DOHH2 (cell line): ENCODE measurements around the gene DFFB.

Source experiments
- H3F3A ChIP-seq: fragments of 200-600 bp; sonication (generic), shearing (Covaris generic); 2 replicates; pipeline ENCODE4 v1.6.0; 2016; ENCODE audit warnings: antibody characterized with exemption, mild to moderate bottlenecking; ENCODE audit not compliant: control insufficient read depth, insufficient read depth
- H3K27ac ChIP-seq: fragments of 200-600 bp; sonication (generic); 2 replicates; pipeline ENCODE4 v1.5.1; 2014; ENCODE audit warnings: low read depth, mild to moderate bottlenecking, low read length, moderate library complexity
- H3K27me3 ChIP-seq: fragments of 200-600 bp; sonication (generic); 2 replicates; pipeline ENCODE4 v1.6.1; 2014; ENCODE audit warnings: mild to moderate bottlenecking, low read length, mixed read lengths; ENCODE audit not compliant: control insufficient read depth
- H3K36me3 ChIP-seq: fragments of 200-600 bp; sonication (generic); 2 replicates; pipeline ENCODE4 v1.6.1; 2014; ENCODE audit warnings: mild to moderate bottlenecking, low read length, moderate library complexity, mixed read lengths; ENCODE audit not compliant: control insufficient read depth
- H3K4me1 ChIP-seq: fragments of 200-600 bp; sonication (generic); 2 replicates; pipeline ENCODE4 v1.6.1; 2014; ENCODE audit warnings: mild to moderate bottlenecking, low read length, mixed read lengths; ENCODE audit not compliant: control insufficient read depth
- H3K4me2 ChIP-seq: fragments of 200-600 bp; sonication (generic); 2 replicates; pipeline ENCODE4 v1.6.0; 2014; ENCODE audit warnings: mild to moderate bottlenecking, low read length, moderate library complexity
- H3K4me3 ChIP-seq: fragments of 200-600 bp; sonication (generic); 2 replicates; pipeline ENCODE4 v1.5.1; 2014; ENCODE audit warnings: mild to moderate bottlenecking, low read length, mixed read lengths
- H3K79me2 ChIP-seq: fragments of 200-600 bp; sonication (generic); 2 replicates; pipeline ENCODE4 v1.6.1; 2014; ENCODE audit warnings: mild to moderate bottlenecking, low read length, mixed read lengths; ENCODE audit not compliant: control insufficient read depth
- H3K9me2 ChIP-seq: fragments of 200-600 bp; sonication (generic); replicated peaks from 2 replicates; pipeline ENCODE4 v1.6.1; 2014; ENCODE audit warnings: mild to moderate bottlenecking, low read length, mixed read lengths; ENCODE audit not compliant: control insufficient read depth
- H3K9me3 ChIP-seq: fragments of 200-600 bp; sonication (generic); 2 replicates; pipeline ENCODE4 v1.6.1; 2014; ENCODE audit warnings: antibody characterized with exemption, low read length, mixed read lengths; ENCODE audit not compliant: control insufficient read depth, insufficient read depth
- H4K20me1 ChIP-seq: fragments of 200-600 bp; sonication (generic); 2 replicates; pipeline ENCODE4 v1.6.0; 2014; ENCODE audit warnings: low read depth, mild to moderate bottlenecking, antibody characterized with exemption, low read length, moderate library complexity; ENCODE audit not compliant: control insufficient read depth, insufficient read depth
- EZH2phosphoT487 ChIP-seq: fragments of 200-600 bp; sonication (generic); IDR thresholded peaks from 2 replicates; pipeline ENCODE4 v1.6.1; 2017; ENCODE audit warnings: borderline replicate concordance, mild to moderate bottlenecking, antibody characterized with exemption, low read length, moderate library complexity, mixed read lengths
- TF ChIP-seq, protein P1 (sequence below): fragments of 200-600 bp; sonication (generic); IDR thresholded peaks from one replicate; pipeline ENCODE4 v1.5.1; 2014; ENCODE audit warnings: antibody characterized with exemption, mild to moderate bottlenecking, low read depth, low read length; ENCODE audit not compliant: poor library complexity, severe bottlenecking

Gene DFFB

DNA sequence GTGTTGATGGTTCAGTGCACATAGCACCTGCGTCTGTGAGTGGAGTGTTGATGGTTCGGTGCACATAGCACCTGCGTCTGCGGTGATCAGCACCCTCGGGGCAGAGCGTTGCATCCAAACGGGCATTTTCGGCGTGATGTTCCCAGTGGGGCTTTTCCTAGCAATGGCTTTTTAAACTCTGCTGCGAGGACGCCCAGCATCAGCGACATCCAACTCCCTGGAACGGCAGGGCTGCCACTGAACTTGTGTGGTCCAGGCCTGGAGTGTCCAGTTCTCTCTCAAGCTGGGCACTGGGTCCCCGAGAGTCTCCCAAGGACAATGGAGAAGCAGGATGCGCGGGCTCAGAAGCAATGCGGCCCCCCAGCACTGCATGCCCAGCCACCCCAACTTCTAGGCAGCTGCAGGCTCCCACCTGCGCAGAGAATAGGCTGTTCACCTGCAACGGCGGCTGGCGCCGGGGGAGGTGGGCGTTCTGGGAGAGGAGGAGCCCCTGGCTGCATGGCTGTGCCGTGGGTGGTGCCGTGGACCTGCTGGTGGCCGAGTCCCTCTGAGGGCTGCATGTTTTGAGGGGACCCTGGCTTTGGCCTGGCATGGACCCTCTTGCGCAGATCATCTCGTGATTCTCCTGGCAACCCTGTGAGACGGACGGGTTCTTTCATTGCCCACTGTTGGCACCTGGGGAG lies 52.9 kb downstream of the DFFB start:
- no peaks in the 10 kb centered on the region for H3K9me3 ChIP-seq
- H3K79me2 ChIP-seq, result peaks cover 52% of the 10 kb centered on the region
- H3K27me3 ChIP-seq, result no peaks in the 10 kb centered on the region
- peak overlapping the region; percentile 96 for H3K27ac ChIP-seq
- TF ChIP-seq, protein P1, sequence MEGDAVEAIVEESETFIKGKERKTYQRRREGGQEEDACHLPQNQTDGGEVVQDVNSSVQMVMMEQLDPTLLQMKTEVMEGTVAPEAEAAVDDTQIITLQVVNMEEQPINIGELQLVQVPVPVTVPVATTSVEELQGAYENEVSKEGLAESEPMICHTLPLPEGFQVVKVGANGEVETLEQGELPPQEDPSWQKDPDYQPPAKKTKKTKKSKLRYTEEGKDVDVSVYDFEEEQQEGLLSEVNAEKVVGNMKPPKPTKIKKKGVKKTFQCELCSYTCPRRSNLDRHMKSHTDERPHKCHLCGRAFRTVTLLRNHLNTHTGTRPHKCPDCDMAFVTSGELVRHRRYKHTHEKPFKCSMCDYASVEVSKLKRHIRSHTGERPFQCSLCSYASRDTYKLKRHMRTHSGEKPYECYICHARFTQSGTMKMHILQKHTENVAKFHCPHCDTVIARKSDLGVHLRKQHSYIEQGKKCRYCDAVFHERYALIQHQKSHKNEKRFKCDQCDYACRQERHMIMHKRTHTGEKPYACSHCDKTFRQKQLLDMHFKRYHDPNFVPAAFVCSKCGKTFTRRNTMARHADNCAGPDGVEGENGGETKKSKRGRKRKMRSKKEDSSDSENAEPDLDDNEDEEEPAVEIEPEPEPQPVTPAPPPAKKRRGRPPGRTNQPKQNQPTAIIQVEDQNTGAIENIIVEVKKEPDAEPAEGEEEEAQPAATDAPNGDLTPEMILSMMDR, result no peak
- no peak for TF ChIP-seq EZH2phosphoT487
- H3K4me3 ChIP-seq, result peak overlapping the region; percentile 81
- H3K4me2 ChIP-seq, result peak overlapping the region; percentile 100
- H3K9me2 ChIP-seq, result no peaks in the 10 kb centered on the region
- H3K4me1 ChIP-seq, result peaks cover 80% of the 10 kb centered on the region
- peaks cover 19% of the 10 kb centered on the region for H3F3A ChIP-seq
- H3K36me3 ChIP-seq, result peaks cover 12% of the 10 kb centered on the region
- H4K20me1 ChIP-seq, result no peaks in the 10 kb centered on the region

DNA sequence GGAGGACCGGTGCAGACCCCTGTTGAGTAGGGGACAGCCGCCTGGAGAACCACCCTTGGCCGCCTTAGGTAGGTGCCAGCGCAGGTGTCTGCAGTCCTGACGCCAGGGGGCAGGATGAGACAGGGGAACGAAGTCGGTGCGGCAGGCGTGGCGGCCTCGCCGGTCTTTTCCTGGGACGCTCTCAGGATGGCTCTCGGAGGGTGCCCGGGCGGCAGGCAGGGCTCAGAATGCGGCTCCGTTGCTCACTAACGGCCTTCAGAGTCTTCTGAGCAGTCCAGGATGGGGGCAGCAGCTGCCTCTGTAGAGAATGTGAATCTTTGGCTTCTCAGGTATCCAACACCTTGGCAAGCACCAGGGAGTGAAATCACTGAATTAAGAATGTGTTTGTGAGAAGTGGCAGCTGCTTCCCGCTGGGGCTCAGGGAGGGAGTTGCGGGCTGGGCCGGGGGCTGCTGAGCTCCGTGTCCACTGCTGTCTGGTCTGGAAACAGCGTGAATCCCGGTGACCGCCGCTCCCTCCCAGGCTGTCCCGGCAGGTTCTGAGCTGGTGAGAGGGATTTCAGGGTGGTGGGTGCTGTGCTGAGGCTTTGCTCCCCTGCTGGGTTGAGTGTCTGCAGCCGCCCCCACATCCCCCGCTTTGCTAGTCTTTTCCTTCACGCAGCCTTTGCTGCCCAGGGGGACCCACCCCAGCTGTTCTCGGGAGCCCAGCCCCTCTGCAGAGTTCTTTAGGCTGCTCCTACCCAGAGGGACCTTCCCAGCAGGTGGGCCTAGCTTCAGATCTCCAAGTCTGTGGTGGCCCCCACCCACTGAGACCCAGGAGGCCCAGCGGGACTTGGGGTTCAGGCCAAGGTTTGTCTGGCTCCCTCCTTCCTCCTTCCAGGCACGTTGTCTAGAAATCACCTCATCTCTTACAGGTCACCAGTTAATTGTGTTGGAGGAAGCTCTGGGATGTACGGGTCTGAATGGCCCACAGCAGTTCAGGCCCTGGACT lies 53.9 kb downstream of the DFFB start:
- Histone ChIP-seq H3K4me3 (peak overlapping the region; percentile 81), H3K4me2 (peak overlapping the region; percentile 100)

DNA sequence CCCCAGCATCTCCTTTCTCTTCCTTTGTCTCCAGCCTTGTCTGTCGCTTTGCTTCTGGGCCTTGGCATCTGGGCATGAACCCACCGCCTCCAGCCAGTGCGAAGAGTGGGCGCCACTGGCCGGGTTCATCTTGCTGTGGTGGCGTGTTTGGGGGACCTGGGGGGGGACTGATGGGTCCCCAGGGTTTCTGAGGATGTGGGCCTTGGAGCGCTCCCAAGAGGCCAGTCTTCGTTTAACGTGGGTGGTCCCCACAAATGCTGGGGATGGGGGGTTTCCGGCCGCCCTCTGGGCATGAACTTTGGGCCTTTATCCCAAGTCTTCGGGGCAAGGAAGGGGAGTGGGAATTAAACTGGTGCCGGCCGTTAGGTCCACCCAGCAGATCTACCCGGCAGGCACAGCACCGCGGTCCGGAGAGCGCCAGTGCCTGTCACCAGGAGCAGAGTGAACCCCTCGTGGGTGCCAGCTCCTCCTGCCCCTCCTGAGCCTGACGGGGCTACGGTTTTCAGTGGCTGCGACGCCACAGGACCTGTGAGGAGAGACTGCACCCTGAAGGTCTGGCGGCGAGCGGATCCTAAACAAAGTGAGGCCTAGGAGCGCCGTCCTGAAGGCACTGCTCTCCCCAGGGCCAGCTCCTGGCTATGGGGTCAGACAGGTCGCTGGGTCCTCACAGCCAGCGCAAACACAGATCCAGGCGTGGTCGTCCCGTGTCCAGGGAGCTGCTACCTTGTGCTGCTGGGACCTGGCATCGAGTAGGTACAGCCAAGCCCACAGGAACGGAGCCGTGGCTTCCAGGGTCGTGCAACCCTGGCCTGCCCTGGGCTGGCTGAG lies 54.9 kb downstream of the DFFB start:
- H3K27ac ChIP-seq, result peak overlapping the region; percentile 96
- peak overlapping the region; percentile 100 for H3K4me2 ChIP-seq
- no peaks in the 10 kb centered on the region for H3K9me2 ChIP-seq

More for the DNA sequence above, 53.9 kb downstream of the DFFB start:
- Histone ChIP-seq H3K36me3 (peaks cover 12% of the 10 kb centered on the region), H3K27me3 (no peaks in the 10 kb centered on the region), H3K27ac (peak overlapping the region; percentile 96), H3K4me1 (peaks cover 70% of the 10 kb centered on the region), H3K9me3 (no peaks in the 10 kb centered on the region), H4K20me1 (no peaks in the 10 kb centered on the region), H3K79me2 (peaks cover 53% of the 10 kb centered on the region), H3K9me2 (no peaks in the 10 kb centered on the region), H3F3A (peaks cover 19% of the 10 kb centered on the region)
- TF ChIP-seq EZH2phosphoT487, result no peak
- TF ChIP-seq, protein P1, result peak; percentile 93

More for the DNA sequence above, 54.9 kb downstream of the DFFB start:
- Histone ChIP-seq H3K9me3 (no peaks in the 10 kb centered on the region), H3F3A (peaks cover 19% of the 10 kb centered on the region), H3K79me2 (peaks cover 47% of the 10 kb centered on the region), H3K27me3 (no peaks in the 10 kb centered on the region), H3K4me1 (peaks cover 60% of the 10 kb centered on the region), H3K36me3 (peaks cover 12% of the 10 kb centered on the region), H3K4me3 (peak overlapping the region; percentile 81), H4K20me1 (no peaks in the 10 kb centered on the region)
- TF ChIP-seq, protein P1, result no peak
- no peak for TF ChIP-seq EZH2phosphoT487
